ENCODE data around the gene PIGX. TPM values are rescaled to one million over a fixed set of nuclear protein-coding genes. Genes with fewer than 3 reads are reported as not detected.

Gene PIGX
- total RNA-seq, 1 donor from 2014 or later: 21.8 TPM

GRCh38 chr3:196771067-196771466 lies 58.9 kb downstream of the PIGX start:
- Mint-ChIP-seq H3K27ac (no peak overlapping the region), H3K4me3 (no peak overlapping the region), H3K4me1 (peaks cover 62% of the 10 kb centered on the region), H3K36me3 (ENCODE audit: low read depth) (peaks cover 32% of the 10 kb centered on the region), H3K27me3 (no peaks in the 10 kb centered on the region), H3K9me3 (no peaks in the 10 kb centered on the region)
- no peak for TF ChIP-seq CTCF (IDR thresholded peaks at IDR 0.05)
- ChIA-PET CTCF (no interaction called here), POLR2A (interaction anchor here (0.8 kb wide), 1 partner anchor 31 kb away, joined by 3 read pairs; no protein-coding TSS in a partner anchor)
- intact Hi-C loops (cut with micrococcal nuclease): no loop called here
- ATAC-seq (ENCODE audit: low read depth): no peak
- DNase-seq: no peak

GRCh38 chr3:196772102-196772501 lies 59.9 kb downstream of the PIGX start:
- intact Hi-C loops (cut with micrococcal nuclease): loop anchor here (1.0 kb wide), 1 partner anchor 32 kb away; no protein-coding TSS in a partner anchor
- Mint-ChIP-seq H3K27me3 (no peaks in the 10 kb centered on the region), H3K4me1 (peaks cover 68% of the 10 kb centered on the region), H3K9me3 (no peaks in the 10 kb centered on the region), H3K4me3 (peak overlapping the region; percentile 50), H3K27ac (peak overlapping the region; percentile 10), H3K36me3 (ENCODE audit: low read depth) (peaks cover 30% of the 10 kb centered on the region)
- DNase-seq (no peak), ATAC-seq (ENCODE audit: low read depth) (peak; percentile 87)
- CTCF ChIA-PET: no interaction called here
- TF ChIP-seq CTCF (IDR thresholded peaks at IDR 0.05): no peak
- POLR2A ChIA-PET: interaction anchor here (0.6 to 0.8 kb wide), 2 partner anchors 12 to 32 kb away, joined by 3 to 9 read pairs; no protein-coding TSS in a partner anchor

GRCh38 chr3:196772897-196773296 lies 60.7 kb downstream of the PIGX start:
- intact Hi-C loops (cut with micrococcal nuclease): loop anchor here (1.0 kb wide), 1 partner anchor 33 kb away; no protein-coding TSS in a partner anchor
- ATAC-seq (ENCODE audit: low read depth) (no peak), DNase-seq (no peak)
- ChIA-PET CTCF (no interaction called here), POLR2A (interaction anchor here (0.7 kb wide), 1 partner anchor 59 kb away, joined by 3 read pairs; no protein-coding TSS in a partner anchor)
- no peak for TF ChIP-seq CTCF (IDR thresholded peaks at IDR 0.05)
- Mint-ChIP-seq H3K4me1 (peaks cover 70% of the 10 kb centered on the region), H3K27ac (no peak overlapping the region), H3K9me3 (no peaks in the 10 kb centered on the region), H3K4me3 (no peak overlapping the region), H3K36me3 (ENCODE audit: low read depth) (peaks cover 32% of the 10 kb centered on the region), H3K27me3 (no peaks in the 10 kb centered on the region)

- no peak for DNase-seq
- H3K4me1 Mint-ChIP-seq: peaks cover 71% of the 10 kb centered on the region
- intact Hi-C loops (cut with micrococcal nuclease): no loop called here
- ChIA-PET CTCF (no interaction called here), POLR2A (interaction anchor here (1.4 kb wide), 1 partner anchor 34 kb away, joined by 8 read pairs; the partner anchor contains the start of gene PAK2)
- no peaks in the 10 kb centered on the region for H3K9me3 Mint-ChIP-seq
- ATAC-seq (ENCODE audit: low read depth): no peak
- H3K27ac Mint-ChIP-seq: no peak overlapping the region
- H3K36me3 Mint-ChIP-seq (ENCODE audit: low read depth): peaks cover 32% of the 10 kb centered on the region
- no peak for TF ChIP-seq CTCF (IDR thresholded peaks at IDR 0.05)
- H3K4me3 Mint-ChIP-seq: no peak overlapping the region
- no peaks in the 10 kb centered on the region for H3K27me3 Mint-ChIP-seq
These were observed 62.1 kb downstream of the PIGX start for GRCh38 chr3:196774191-196774820.

- no peak for ATAC-seq (ENCODE audit: low read depth)
- TF ChIP-seq CTCF (IDR thresholded peaks at IDR 0.05): no peak
- Mint-ChIP-seq H3K36me3 (ENCODE audit: low read depth) (peaks cover 35% of the 10 kb centered on the region), H3K4me3 (no peak overlapping the region), H3K9me3 (peaks cover under 1% of the 10 kb centered on the region), H3K27me3 (no peaks in the 10 kb centered on the region), H3K27ac (no peak overlapping the region), H3K4me1 (peaks cover 68% of the 10 kb centered on the region)
- intact Hi-C loops (cut with micrococcal nuclease): no loop called here
- no peak for DNase-seq
- CTCF ChIA-PET: no interaction called here
- POLR2A ChIA-PET: interaction anchor here (1.4 kb wide), 1 partner anchor 35 kb away, joined by 8 read pairs; the partner anchor contains the start of gene PAK2
These were observed 62.8 kb downstream of the PIGX start for GRCh38 chr3:196774848-196775422.

Data from activated B cell treated with CpG ODN at 0.5 μM for 24 hours (primary cell).